Measurements from ENCODE around the gene APPBP2. TPM values are rescaled to one million over a fixed set of nuclear protein-coding genes. Genes with fewer than 3 reads are reported as not detected.

Gene APPBP2
- total RNA-seq, 1 donor from 2014 or later = 23.4 TPM

DNA sequence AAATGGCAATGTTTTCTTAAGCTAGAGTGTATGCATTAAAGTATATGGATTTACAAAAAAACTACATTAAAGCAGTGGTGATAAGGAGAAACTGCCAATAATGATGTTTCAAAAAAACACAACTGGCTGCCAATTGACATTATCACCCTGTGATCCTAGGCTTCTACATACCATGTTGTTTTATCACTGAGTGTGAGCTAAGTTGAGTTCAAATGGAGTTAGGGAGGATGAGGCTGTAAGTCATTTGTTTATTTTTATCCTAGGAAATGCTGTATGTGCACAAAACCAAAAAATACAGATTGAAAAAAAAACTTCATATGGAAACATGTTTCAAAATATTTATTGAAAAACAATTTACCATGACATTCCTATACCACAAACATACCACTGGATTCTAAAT lies 80.9 kb downstream of the APPBP2 start:
- Histone ChIP-seq H3K27me3 (ENCODE audit: control insufficient read depth, insufficient read depth, low read length) (no peaks in the 10 kb centered on the region), H3K36me3 (ENCODE audit: control insufficient read depth, insufficient read depth, low read length) (no peaks in the 10 kb centered on the region), H3K4me3 (ENCODE audit: low read depth, low read length) (no peak overlapping the region)
- TF ChIP-seq, protein P1, sequence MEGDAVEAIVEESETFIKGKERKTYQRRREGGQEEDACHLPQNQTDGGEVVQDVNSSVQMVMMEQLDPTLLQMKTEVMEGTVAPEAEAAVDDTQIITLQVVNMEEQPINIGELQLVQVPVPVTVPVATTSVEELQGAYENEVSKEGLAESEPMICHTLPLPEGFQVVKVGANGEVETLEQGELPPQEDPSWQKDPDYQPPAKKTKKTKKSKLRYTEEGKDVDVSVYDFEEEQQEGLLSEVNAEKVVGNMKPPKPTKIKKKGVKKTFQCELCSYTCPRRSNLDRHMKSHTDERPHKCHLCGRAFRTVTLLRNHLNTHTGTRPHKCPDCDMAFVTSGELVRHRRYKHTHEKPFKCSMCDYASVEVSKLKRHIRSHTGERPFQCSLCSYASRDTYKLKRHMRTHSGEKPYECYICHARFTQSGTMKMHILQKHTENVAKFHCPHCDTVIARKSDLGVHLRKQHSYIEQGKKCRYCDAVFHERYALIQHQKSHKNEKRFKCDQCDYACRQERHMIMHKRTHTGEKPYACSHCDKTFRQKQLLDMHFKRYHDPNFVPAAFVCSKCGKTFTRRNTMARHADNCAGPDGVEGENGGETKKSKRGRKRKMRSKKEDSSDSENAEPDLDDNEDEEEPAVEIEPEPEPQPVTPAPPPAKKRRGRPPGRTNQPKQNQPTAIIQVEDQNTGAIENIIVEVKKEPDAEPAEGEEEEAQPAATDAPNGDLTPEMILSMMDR (IDR thresholded peaks at IDR 0.05; ENCODE audit: insufficient read depth, low read length, poor library complexity, severe bottlenecking) = no peak
- DNase-seq (ENCODE audit: low read depth) = no peak

DNA sequence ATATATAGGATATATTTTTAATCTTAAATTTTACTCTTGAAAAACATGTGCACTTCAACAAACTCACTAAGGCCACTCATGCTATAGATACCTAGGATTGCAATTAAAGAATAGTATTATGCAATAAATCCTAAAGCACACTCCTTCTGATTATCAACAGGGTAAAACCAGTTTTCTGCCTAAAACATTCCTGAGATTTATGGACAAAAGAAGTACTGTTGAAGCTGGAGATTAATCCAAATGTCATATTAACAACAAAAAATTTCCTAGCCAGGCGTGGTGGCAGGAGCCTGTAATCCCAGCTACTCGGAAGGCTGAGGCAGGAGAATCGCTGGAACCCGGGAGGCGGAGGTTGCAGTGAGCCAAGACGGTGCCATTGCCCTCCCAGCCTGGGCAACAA lies 82.3 kb downstream of the APPBP2 start:
- no peaks in the 10 kb centered on the region for H3K36me3 ChIP-seq (ENCODE audit: control insufficient read depth, insufficient read depth, low read length)
- no peak for DNase-seq (ENCODE audit: low read depth)
- TF ChIP-seq, protein P1 (IDR thresholded peaks at IDR 0.05; ENCODE audit: insufficient read depth, low read length, poor library complexity, severe bottlenecking) = no peak
- H3K27me3 ChIP-seq (ENCODE audit: control insufficient read depth, insufficient read depth, low read length) = no peaks in the 10 kb centered on the region
- no peak overlapping the region for H3K4me3 ChIP-seq (ENCODE audit: low read depth, low read length)

DNA sequence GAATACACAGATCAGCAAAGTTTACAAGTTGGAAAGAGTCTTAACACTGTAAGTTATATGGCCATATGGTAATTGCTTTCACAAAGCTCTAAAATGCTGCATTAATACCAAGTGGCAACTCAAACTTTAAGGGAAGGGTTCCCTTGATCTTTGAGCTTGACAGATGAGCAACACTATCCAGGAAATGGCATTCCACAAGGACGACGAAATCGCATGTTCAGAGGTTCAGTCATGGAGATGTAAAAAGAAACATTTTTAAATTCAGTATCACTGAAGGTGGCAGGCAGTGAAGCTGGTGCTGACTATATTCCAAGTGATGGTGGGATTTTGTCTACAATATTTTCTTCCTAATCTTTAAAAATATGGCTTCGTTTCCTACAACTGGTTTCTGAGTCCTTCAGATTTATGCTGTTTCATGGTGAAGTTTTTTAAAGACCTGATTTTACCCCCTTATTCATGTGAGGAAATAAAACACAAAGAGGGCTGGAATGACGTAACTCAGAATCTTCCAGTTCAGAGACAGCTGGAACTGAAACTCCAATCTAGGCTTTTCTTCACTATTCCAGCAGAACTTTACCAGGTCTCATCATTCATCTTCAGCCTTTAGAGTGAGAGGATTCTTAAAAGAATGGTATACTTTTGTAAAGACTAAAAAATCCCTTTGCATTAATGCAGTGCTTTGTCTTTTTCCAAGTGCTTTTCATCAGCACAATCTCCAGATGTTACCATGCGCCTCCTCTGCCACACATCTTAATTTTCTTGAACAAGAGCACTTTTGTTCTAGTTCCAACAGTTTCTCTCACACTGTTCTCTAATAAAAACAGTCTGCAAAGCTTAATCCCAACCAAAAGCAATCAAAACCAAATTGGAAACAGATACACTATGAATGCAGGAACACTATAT lies 83.5 kb downstream of the APPBP2 start:
- Histone ChIP-seq H3K4me3 (ENCODE audit: low read depth, low read length) (no peak overlapping the region), H3K36me3 (ENCODE audit: control insufficient read depth, insufficient read depth, low read length) (no peaks in the 10 kb centered on the region), H3K27me3 (ENCODE audit: control insufficient read depth, insufficient read depth, low read length) (no peaks in the 10 kb centered on the region)
- TF ChIP-seq, protein P1 (IDR thresholded peaks at IDR 0.05; ENCODE audit: insufficient read depth, low read length, poor library complexity, severe bottlenecking) = no peak
- DNase-seq (ENCODE audit: low read depth) = no peak

DNA sequence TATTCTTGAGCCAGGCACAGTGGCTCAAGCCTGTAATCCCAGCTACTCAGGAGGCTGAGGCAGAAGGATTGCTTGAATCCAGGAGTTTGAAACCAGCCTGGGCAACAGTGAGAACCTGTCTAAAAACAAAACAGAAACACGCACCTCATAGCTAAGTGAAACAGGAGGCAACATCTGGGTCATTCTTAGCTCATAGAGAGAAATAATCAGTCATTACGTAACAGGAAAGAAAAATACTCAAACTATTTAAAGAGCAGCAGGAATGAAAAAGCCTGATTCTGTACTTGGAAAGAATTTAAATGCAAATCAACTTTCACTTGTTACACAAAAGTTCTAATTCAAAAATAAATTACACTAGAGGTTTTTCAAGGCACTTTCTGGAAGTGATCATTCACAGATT lies 86.5 kb downstream of the APPBP2 start:
- Histone ChIP-seq H3K4me3 (ENCODE audit: low read depth, low read length) (no peak overlapping the region), H3K27me3 (ENCODE audit: control insufficient read depth, insufficient read depth, low read length) (no peaks in the 10 kb centered on the region), H3K36me3 (ENCODE audit: control insufficient read depth, insufficient read depth, low read length) (no peaks in the 10 kb centered on the region)
- DNase-seq (ENCODE audit: low read depth) = no peak
- TF ChIP-seq, protein P1 (IDR thresholded peaks at IDR 0.05; ENCODE audit: insufficient read depth, low read length, poor library complexity, severe bottlenecking) = no peak

DNA sequence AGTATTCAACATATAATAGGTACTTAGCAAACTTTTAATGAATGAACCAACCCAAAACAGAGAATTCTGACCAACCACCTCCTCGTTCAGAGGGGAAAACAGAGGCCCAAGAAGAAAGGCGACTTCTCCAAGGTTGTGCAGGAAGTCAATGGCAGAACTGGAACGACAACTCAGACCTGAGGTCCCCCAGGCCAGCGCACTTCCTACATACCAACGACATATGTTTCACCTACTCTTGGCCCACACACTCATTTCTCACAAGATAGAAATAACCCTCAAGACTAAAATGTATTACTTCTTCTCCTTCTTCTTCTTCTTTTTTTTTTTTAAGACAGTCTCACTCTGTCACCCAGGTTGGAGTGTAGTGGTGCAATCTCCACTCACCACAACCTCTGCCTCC lies 89.4 kb downstream of the APPBP2 start:
- TF ChIP-seq, protein P1 (IDR thresholded peaks at IDR 0.05; ENCODE audit: insufficient read depth, low read length, poor library complexity, severe bottlenecking) = no peak
- no peak for DNase-seq (ENCODE audit: low read depth)
- no peaks in the 10 kb centered on the region for H3K36me3 ChIP-seq (ENCODE audit: control insufficient read depth, insufficient read depth, low read length)
- H3K27me3 ChIP-seq (ENCODE audit: control insufficient read depth, insufficient read depth, low read length) = no peaks in the 10 kb centered on the region
- H3K4me3 ChIP-seq (ENCODE audit: low read depth, low read length) = no peak overlapping the region
